HCT116 (cell line): ENCODE results near the gene WDR26. TPM values are rescaled to one million over a fixed set of nuclear protein-coding genes. Genes with fewer than 3 reads are reported as not detected.

Source experiments
- ATAC-seq: fragments of 200-7000 bp; cut with Tn5 transposase; 2 replicates; pipeline ENCODE4 v1.9.1; 2020; ENCODE audit warnings: mild to moderate bottlenecking, moderate library complexity
- BruUV-seq: library from RNA; stranded (reverse); fragments of 400-500 nt; replicated peaks from 2 replicates; lab custom pipeline; 2021; lab: Mats Ljungman, UMichigan
- CTCF ChIA-PET: fragments of 300-600 bp; sonication (Branson Sonifier 250); formaldehyde crosslinking; loops from one replicate; lab custom pipeline; 2021; ENCODE audit warnings: antibody characterized with exemption; lab: Charles Lee
- POLR2A ChIA-PET: fragments of 300-600, 350-600 bp; sonication (Branson Sonifier 250); formaldehyde crosslinking; loops from one replicate; lab custom pipeline; 2021; ENCODE audit warnings: antibody characterized with exemption; lab: Charles Lee
- RAD21 ChIA-PET, 2 experiments: fragments of 300-600 bp; sonication (Branson Sonifier 250); formaldehyde crosslinking; loops; one replicate each; lab custom pipeline; 2023; ENCODE audit warnings: low total read pairs in 2 of 2; ENCODE audit not compliant: uncharacterized antibody in 2 of 2, unreplicated experiment in 2 of 2, low non-redundant PET in 1 of 2; lab: Charles Lee
- DNase-seq: peaks from one replicate; pipeline ENCODE4 v3.0.0-alpha.2; 2010; ENCODE audit warnings: low read depth, low spot score
- H2AFZ ChIP-seq: fragments of 200-600 bp; shearing (Covaris generic), sonication (generic); 2 replicates; pipeline ENCODE4 v1.6.1; 2017; ENCODE audit warnings: low read depth, mixed run types, mixed read lengths, antibody characterized with exemption, low read length; ENCODE audit not compliant: poor library complexity, severe bottlenecking
- H3K27ac ChIP-seq: 2 replicates; pipeline ENCODE4 v1.5.1; 2012; ENCODE audit warnings: low read depth, low read length
- H3K27me3 ChIP-seq: fragments of 200-600 bp; sonication (generic); 2 replicates; pipeline ENCODE4 v1.6.1; 2016; ENCODE audit warnings: mixed run types, low read length, mixed read lengths; ENCODE audit not compliant: insufficient read depth
- H3K36me3 ChIP-seq, 2 experiments: fragments of 200-500 bp in 1 of 2; fragments of 200-600 bp in 1 of 2; sonication (Bioruptor generic) in 1 of 2; sonication (generic) in 1 of 2; 2 replicates each; pipeline versions ENCODE4 v1.5.1 to v1.6.1; 2014 to 2016; ENCODE audit warnings: low read length in 2 of 2, inconsistent platforms in 1 of 2, mixed read lengths in 1 of 2, mixed run types in 1 of 2; ENCODE audit not compliant: insufficient read depth in 2 of 2, control insufficient read depth in 1 of 2
- H3K4me1 ChIP-seq, 2 experiments: fragments of 200-600 bp in 1 of 2; sonication (generic) in 1 of 2; 2 replicates each; pipeline versions ENCODE4 v1.5.1 to v1.6.1; 2012 to 2017; ENCODE audit warnings: low read length in 2 of 2, inconsistent platforms in 1 of 2, mild to moderate bottlenecking in 1 of 2, mixed read lengths in 1 of 2, mixed run types in 1 of 2, moderate library complexity in 1 of 2; ENCODE audit not compliant: insufficient read depth in 2 of 2, control insufficient read depth in 1 of 2
- H3K4me2 ChIP-seq: fragments of 200-600 bp; sonication (generic); 2 replicates; pipeline ENCODE4 v1.6.1; 2017; ENCODE audit warnings: mixed run types, low read length, mixed read lengths
- H3K4me3 ChIP-seq, 2 experiments: fragments of 200-600 bp in 1 of 2; sonication (generic) in 1 of 2; replicated peaks in 1 of 2; 2 replicates each; pipeline ENCODE4 v1.5.1; 2011 to 2016; ENCODE audit warnings: low read length in 2 of 2, control low read depth in 1 of 2, low read depth in 1 of 2, mild to moderate bottlenecking in 1 of 2, mixed read lengths in 1 of 2, mixed run types in 1 of 2
- H3K79me2 ChIP-seq: fragments of 200-600 bp; sonication (generic); 2 replicates; pipeline ENCODE4 v1.6.1; 2017; ENCODE audit warnings: mild to moderate bottlenecking, mixed run types, low read length, moderate library complexity, mixed read lengths; ENCODE audit not compliant: insufficient read depth
- H3K9ac ChIP-seq: fragments of 200-600 bp; sonication (generic); 2 replicates; pipeline ENCODE4 v1.6.1; 2016; ENCODE audit warnings: low read length, mixed read lengths
- H3K9me2 ChIP-seq: fragments of 200-600 bp; sonication (generic), shearing (Covaris generic); 2 replicates; pipeline ENCODE4 v1.6.1; 2017; ENCODE audit warnings: mixed run types, mild to moderate bottlenecking, moderate library complexity; ENCODE audit not compliant: insufficient read depth
- H3K9me3 ChIP-seq, 2 experiments: fragments of 200-500 bp in 1 of 2; fragments of 200-600 bp in 1 of 2; sonication (Bioruptor generic) in 1 of 2; sonication (generic) in 1 of 2; 2 replicates each; pipeline ENCODE4 v1.6.1; 2014 to 2017; ENCODE audit warnings: low read length in 2 of 2, mixed read lengths in 2 of 2, inconsistent platforms in 1 of 2, low read depth in 1 of 2, mild to moderate bottlenecking in 1 of 2, mixed run types in 1 of 2, moderate library complexity in 1 of 2; ENCODE audit not compliant: control insufficient read depth in 1 of 2, insufficient read depth in 1 of 2
- H4K20me1 ChIP-seq: fragments of 200-600 bp; sonication (generic), shearing (Covaris generic); 2 replicates; pipeline ENCODE4 v1.6.1; 2017; ENCODE audit warnings: mixed run types, mild to moderate bottlenecking, moderate library complexity; ENCODE audit not compliant: insufficient read depth
- CEBPB ChIP-seq: IDR thresholded peaks from 2 replicates; pipeline ENCODE4 v1.6.1; 2012; ENCODE audit warnings: low read depth
- EGR1 ChIP-seq: IDR thresholded peaks from 2 replicates; pipeline ENCODE4 v1.6.1; 2012; ENCODE audit warnings: low read depth
- ELF1 ChIP-seq: IDR thresholded peaks from 2 replicates; pipeline ENCODE4 v1.6.1; 2012; ENCODE audit warnings: low read depth, borderline replicate concordance
- EZH2phosphoT487 ChIP-seq: fragments of 200-600 bp; IDR thresholded peaks from 2 replicates; pipeline ENCODE4 v1.6.1; 2018; ENCODE audit warnings: antibody characterized with exemption, borderline replicate concordance
- FOSL1 ChIP-seq: IDR thresholded peaks from 2 replicates; pipeline ENCODE4 v1.6.1; 2012; ENCODE audit warnings: low read depth
- JUND ChIP-seq: IDR thresholded peaks from 2 replicates; pipeline ENCODE4 v1.6.1; 2012
- POLR2AphosphoS5 ChIP-seq: IDR thresholded peaks from 2 replicates; pipeline ENCODE4 v1.6.1; 2011; ENCODE audit warnings: mild to moderate bottlenecking, low read depth, low read length, moderate library complexity
- RAD21 ChIP-seq: IDR thresholded peaks from 2 replicates; pipeline ENCODE4 v1.6.1; 2012; ENCODE audit warnings: low read depth, mild to moderate bottlenecking
- SP1 ChIP-seq: IDR thresholded peaks from 2 replicates; pipeline ENCODE4 v1.6.1; 2012; ENCODE audit warnings: low read depth
- SRF ChIP-seq: IDR thresholded peaks from 2 replicates; pipeline ENCODE4 v1.6.1; 2012; ENCODE audit warnings: low read depth
- TCF7L2 ChIP-seq: IDR thresholded peaks from 2 replicates; pipeline ENCODE4 v1.7.0; 2011; ENCODE audit warnings: borderline replicate concordance, inconsistent platforms; ENCODE audit not compliant: insufficient read depth, insufficient read length; ENCODE audit errors: extremely low read depth
- YY1 ChIP-seq: IDR thresholded peaks from 2 replicates; pipeline ENCODE4 v1.6.1; 2011; ENCODE audit warnings: low read length, low read depth, moderate library complexity, mild to moderate bottlenecking; ENCODE audit not compliant: insufficient replicate concordance; ENCODE audit errors: extremely low read depth
- ZFX ChIP-seq: fragments of 450-650 bp; IDR thresholded peaks from 2 replicates; pipeline ENCODE4 v1.6.1; 2017
- ZNF274 ChIP-seq: fragments of 200-500 bp; sonication (Bioruptor generic); IDR thresholded peaks from 2 replicates; pipeline ENCODE4 v1.6.1; 2014; ENCODE audit warnings: mild to moderate bottlenecking, low read depth, low read length, inconsistent platforms
- intact Hi-C: fragments of 100-400 bp; cut with micrococcal nuclease; formaldehyde crosslinking; loops from 2 replicates; pipeline ENCODE4 v1.10.0; 2022
- total RNA-seq: library from RNA; stranded (reverse); gene quantifications from one replicate; pipeline ENCODE4 v1.2.1, GENCODE V29; 2021; ENCODE audit not compliant: unreplicated experiment
- TF ChIP-seq, protein P1 (sequence below), 3 experiments: fragments of 200-600 bp in 1 of 3; sonication (generic) in 1 of 3; IDR thresholded peaks in 2 of 3; conservative IDR thresholded peaks in 1 of 3; 2 replicates each; pipeline ENCODE4 v1.5.1; 2012 to 2017; ENCODE audit warnings: low read depth in 2 of 3, low read length in 2 of 3, antibody characterized with exemption in 1 of 3, borderline replicate concordance in 1 of 3, control low read depth in 1 of 3, mild to moderate bottlenecking in 1 of 3, mixed read lengths in 1 of 3, mixed run types in 1 of 3, moderate library complexity in 1 of 3; ENCODE audit not compliant: insufficient read depth in 1 of 3
- TF ChIP-seq, protein P2 (sequence below): IDR thresholded peaks from 2 replicates; pipeline ENCODE4 v1.6.1; 2012
- TF ChIP-seq, protein P3 (sequence below): IDR thresholded peaks from 2 replicates; pipeline ENCODE4 v1.6.1; 2012

The WDR26 gene
- total RNA-seq, 1 experiment from 2014 or later, result 57.2 TPM

DNA sequence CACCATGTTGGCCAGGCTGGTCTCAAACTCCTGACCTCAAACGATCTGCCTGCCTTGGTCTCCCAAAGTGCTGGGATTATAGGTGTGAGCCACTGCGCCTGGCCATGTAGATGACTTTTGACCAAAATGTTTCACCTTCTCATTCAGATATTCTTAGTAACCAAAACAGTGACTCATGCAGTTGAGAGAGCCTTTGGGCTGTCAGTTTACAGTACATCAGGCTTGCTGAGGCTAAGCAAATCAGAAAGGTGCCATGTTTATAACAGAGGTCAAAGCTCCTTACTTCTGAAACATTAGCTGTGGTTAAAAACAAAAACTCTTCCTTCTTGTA lies 57.0 kb downstream of the WDR26 start:
- peak; percentile 47; the same call in 1 of the 2 replicates for ATAC-seq
- RAD21 ChIA-PET, result interaction anchor here in 1 of 2 experiments (0.7 kb wide), 1 partner anchor 58 kb away, joined by 3 read pairs; no protein-coding TSS in a partner anchor

GRCh38 chr1:224375059-224375458 lies 59.5 kb downstream of the WDR26 start:
- POLR2A ChIA-PET, result no interaction called here
- no peak overlapping the region for H3K4me3 ChIP-seq

More for the DNA sequence above, 57.0 kb downstream of the WDR26 start:
- BruUV-seq, result no TSS peak
- intact Hi-C loops, result no loop called here
- DNase-seq, result no peak
- POLR2A ChIA-PET, result no interaction called here
- Histone ChIP-seq H3K9me3 (no peaks in the 10 kb centered on the region), H3K27me3 (no peaks in the 10 kb centered on the region), H2AFZ (no peak overlapping the region), H3K4me3 (no peak overlapping the region), H3K4me1 (peaks cover 4 to 20% of the 10 kb centered on the region in 2 experiments; a peak in 3 of 4 replicates), H3K27ac (no peak overlapping the region), H3K36me3 (peaks cover 13% of the 10 kb centered on the region in 2 experiments; a peak in 2 of 4 replicates), H3K79me2 (no peaks in the 10 kb centered on the region), H4K20me1 (no peaks in the 10 kb centered on the region; the same call in 1 of the 2 replicates)
- CTCF ChIA-PET, result no interaction called here
- TF ChIP-seq JUND (peak; percentile 23; the same call in 1 of the 2 replicates), EGR1 (no peak), FOSL1 (peak; percentile 26; the same call in 1 of the 2 replicates)
- TF ChIP-seq, all 23 proteins: peak for 2
- Histone ChIP-seq H3K9ac (no peak overlapping the region), H3K4me2 (peak overlapping the region; percentile 39; the same call in 1 of the 2 replicates), H3K9me2 (no peaks in the 10 kb centered on the region)

More at GRCh38 chr1:224375059-224375458, 59.5 kb downstream of the WDR26 start:
- RAD21 ChIA-PET, result no interaction called here
- intact Hi-C loops, result no loop called here
- Histone ChIP-seq H3K36me3 (peaks cover 18 to 26% of the 10 kb centered on the region in 2 experiments; a peak in 3 of 4 replicates), H2AFZ (no peak overlapping the region), H3K4me2 (no peak overlapping the region)
- TF ChIP-seq ELF1 (no peak), SP1 (no peak), YY1 (no peak), EGR1 (no peak), SRF (no peak), POLR2AphosphoS5 (no peak), ZFX (no peak), CEBPB (no peak), ZNF274 (no peak), RAD21 (no peak), EZH2phosphoT487 (no peak), TCF7L2 (no peak)
- TF ChIP-seq, protein P1, sequence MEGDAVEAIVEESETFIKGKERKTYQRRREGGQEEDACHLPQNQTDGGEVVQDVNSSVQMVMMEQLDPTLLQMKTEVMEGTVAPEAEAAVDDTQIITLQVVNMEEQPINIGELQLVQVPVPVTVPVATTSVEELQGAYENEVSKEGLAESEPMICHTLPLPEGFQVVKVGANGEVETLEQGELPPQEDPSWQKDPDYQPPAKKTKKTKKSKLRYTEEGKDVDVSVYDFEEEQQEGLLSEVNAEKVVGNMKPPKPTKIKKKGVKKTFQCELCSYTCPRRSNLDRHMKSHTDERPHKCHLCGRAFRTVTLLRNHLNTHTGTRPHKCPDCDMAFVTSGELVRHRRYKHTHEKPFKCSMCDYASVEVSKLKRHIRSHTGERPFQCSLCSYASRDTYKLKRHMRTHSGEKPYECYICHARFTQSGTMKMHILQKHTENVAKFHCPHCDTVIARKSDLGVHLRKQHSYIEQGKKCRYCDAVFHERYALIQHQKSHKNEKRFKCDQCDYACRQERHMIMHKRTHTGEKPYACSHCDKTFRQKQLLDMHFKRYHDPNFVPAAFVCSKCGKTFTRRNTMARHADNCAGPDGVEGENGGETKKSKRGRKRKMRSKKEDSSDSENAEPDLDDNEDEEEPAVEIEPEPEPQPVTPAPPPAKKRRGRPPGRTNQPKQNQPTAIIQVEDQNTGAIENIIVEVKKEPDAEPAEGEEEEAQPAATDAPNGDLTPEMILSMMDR (IDR thresholded peaks at IDR 0.05 in 2 of 3, conservative IDR thresholded peaks at IDR 0.05 in 1 of 3; ENCODE audit: borderline replicate concordance in 1 of 3, insufficient read depth in 1 of 3, low read depth in 2 of 3, low read length in 2 of 3), result no peak
- TF ChIP-seq, protein P2, sequence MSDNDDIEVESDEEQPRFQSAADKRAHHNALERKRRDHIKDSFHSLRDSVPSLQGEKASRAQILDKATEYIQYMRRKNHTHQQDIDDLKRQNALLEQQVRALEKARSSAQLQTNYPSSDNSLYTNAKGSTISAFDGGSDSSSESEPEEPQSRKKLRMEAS, result no peak
- TF ChIP-seq, protein P3, sequence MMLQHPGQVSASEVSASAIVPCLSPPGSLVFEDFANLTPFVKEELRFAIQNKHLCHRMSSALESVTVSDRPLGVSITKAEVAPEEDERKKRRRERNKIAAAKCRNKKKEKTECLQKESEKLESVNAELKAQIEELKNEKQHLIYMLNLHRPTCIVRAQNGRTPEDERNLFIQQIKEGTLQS, result no peak
- TF ChIP-seq, all 23 proteins: peak for 0
- H3K79me2 ChIP-seq, result no peaks in the 10 kb centered on the region
- CTCF ChIA-PET, result no interaction called here
- DNase-seq (no peak), ATAC-seq (no peak)
- no peak overlapping the region for H3K9ac ChIP-seq
- no peaks in the 10 kb centered on the region for H3K9me2 ChIP-seq
- no peaks in the 10 kb centered on the region for H3K27me3 ChIP-seq
- H3K4me1 ChIP-seq, result peaks cover 4 to 20% of the 10 kb centered on the region in 2 experiments; a peak in 3 of 4 replicates
- H3K9me3 ChIP-seq, result no peaks in the 10 kb centered on the region
- H3K27ac ChIP-seq, result no peak overlapping the region
- no peaks in the 10 kb centered on the region; the same call in 1 of the 2 replicates for H4K20me1 ChIP-seq
- BruUV-seq, result no TSS peak
